ENCODE measurements around the gene SEMG1.

SEMG1 gene

GRCh38 chr20:45206725-45207124 is at the start of gene SEMG1:
Gene SEMG1, plus strand, starts transcription at chr20:45207033. Its CDS starts 21 bp downstream, at chr20:45207054.
- H3K9ac ChIP-seq (ENCODE audit: low read length): no peak within 1 kb of the TSS
- no peaks in the 10 kb centered on the region for H3K4me1 ChIP-seq (ENCODE audit: control insufficient read depth, insufficient read depth, low read length)
- no peaks in the 10 kb centered on the region for H3K9me3 ChIP-seq (ENCODE audit: control insufficient read depth, low read length)
- no peaks in the 10 kb centered on the region for H3K36me3 ChIP-seq (ENCODE audit: control insufficient read depth, insufficient read depth, low read length)
- H3K4me3 ChIP-seq (ENCODE audit: low read length): no peak within 1 kb of the TSS
- H3K27me3 ChIP-seq (ENCODE audit: control insufficient read depth, insufficient read depth, low read length): no peaks in the 10 kb centered on the region

- Histone ChIP-seq H3K9me3 (ENCODE audit: control insufficient read depth, low read length) (peaks cover 5% of the 10 kb centered on the region), H3K4me3 (ENCODE audit: low read length) (no peak overlapping the region), H3K36me3 (ENCODE audit: control insufficient read depth, insufficient read depth, low read length) (no peaks in the 10 kb centered on the region)
These were observed 48.9 kb upstream of the SEMG1 start for GRCh38 chr20:45157962-45158361.

GRCh38 chr20:45163083-45163803 is 43.6 kb upstream of the SEMG1 start:
- H3K9me3 ChIP-seq (ENCODE audit: control insufficient read depth, low read length): peaks cover 5% of the 10 kb centered on the region
- no peak overlapping the region for H3K4me3 ChIP-seq (ENCODE audit: low read length)
- no peak overlapping the region for H3K9ac ChIP-seq (ENCODE audit: low read length)
- no peaks in the 10 kb centered on the region for H3K27me3 ChIP-seq (ENCODE audit: control insufficient read depth, insufficient read depth, low read length)
- H3K36me3 ChIP-seq (ENCODE audit: control insufficient read depth, insufficient read depth, low read length): no peaks in the 10 kb centered on the region
- peaks cover 12% of the 10 kb centered on the region for H3K4me1 ChIP-seq (ENCODE audit: control insufficient read depth, insufficient read depth, low read length)

More at GRCh38 chr20:45157962-45158361, 48.9 kb upstream of the SEMG1 start:
- Histone ChIP-seq H3K4me1 (ENCODE audit: control insufficient read depth, insufficient read depth, low read length) (peaks cover 14% of the 10 kb centered on the region), H3K27me3 (ENCODE audit: control insufficient read depth, insufficient read depth, low read length) (no peaks in the 10 kb centered on the region), H3K9ac (ENCODE audit: low read length) (no peak overlapping the region)

GRCh38 chr20:45164906-45165305 is 41.9 kb upstream of the SEMG1 start:
- no peak overlapping the region for H3K9ac ChIP-seq (ENCODE audit: low read length)
- H3K4me3 ChIP-seq (ENCODE audit: low read length): no peak overlapping the region
- H3K4me1 ChIP-seq (ENCODE audit: control insufficient read depth, insufficient read depth, low read length): peaks cover 10% of the 10 kb centered on the region
- no peaks in the 10 kb centered on the region for H3K27me3 ChIP-seq (ENCODE audit: control insufficient read depth, insufficient read depth, low read length)
- no peaks in the 10 kb centered on the region for H3K9me3 ChIP-seq (ENCODE audit: control insufficient read depth, low read length)
- no peaks in the 10 kb centered on the region for H3K36me3 ChIP-seq (ENCODE audit: control insufficient read depth, insufficient read depth, low read length)

- Histone ChIP-seq H3K36me3 (ENCODE audit: control insufficient read depth, insufficient read depth, low read length) (no peaks in the 10 kb centered on the region), H3K4me1 (ENCODE audit: control insufficient read depth, insufficient read depth, low read length) (peaks cover 19% of the 10 kb centered on the region), H3K4me3 (ENCODE audit: low read length) (no peak overlapping the region), H3K9ac (ENCODE audit: low read length) (no peak overlapping the region), H3K9me3 (ENCODE audit: control insufficient read depth, low read length) (no peaks in the 10 kb centered on the region), H3K27me3 (ENCODE audit: control insufficient read depth, insufficient read depth, low read length) (no peaks in the 10 kb centered on the region)
These were observed 33.3 kb upstream of the SEMG1 start for GRCh38 chr20:45173522-45173921.

- H3K4me3 ChIP-seq (ENCODE audit: low read length): no peak within 1 kb of the TSS
- no peaks in the 10 kb centered on the region for H3K36me3 ChIP-seq (ENCODE audit: control insufficient read depth, insufficient read depth, low read length)
- H3K9ac ChIP-seq (ENCODE audit: low read length): no peak within 1 kb of the TSS
- no peaks in the 10 kb centered on the region for H3K9me3 ChIP-seq (ENCODE audit: control insufficient read depth, low read length)
- H3K4me1 ChIP-seq (ENCODE audit: control insufficient read depth, insufficient read depth, low read length): peaks cover 19% of the 10 kb centered on the region
- no peaks in the 10 kb centered on the region for H3K27me3 ChIP-seq (ENCODE audit: control insufficient read depth, insufficient read depth, low read length)
These were observed 32.1 kb upstream of the SEMG1 start, which contains the start of gene PI3 for GRCh38 chr20:45174434-45175364. Gene PI3, plus strand, starts transcription at chr20:45174902. Its CDS starts 21 bp downstream, at chr20:45174923.

- H3K9me3 ChIP-seq (ENCODE audit: control insufficient read depth, low read length): no peaks in the 10 kb centered on the region
- H3K36me3 ChIP-seq (ENCODE audit: control insufficient read depth, insufficient read depth, low read length): no peaks in the 10 kb centered on the region
- peaks cover 19% of the 10 kb centered on the region for H3K4me1 ChIP-seq (ENCODE audit: control insufficient read depth, insufficient read depth, low read length)
- no peak overlapping the region for H3K9ac ChIP-seq (ENCODE audit: low read length)
- no peaks in the 10 kb centered on the region for H3K27me3 ChIP-seq (ENCODE audit: control insufficient read depth, insufficient read depth, low read length)
- H3K4me3 ChIP-seq (ENCODE audit: low read length): no peak overlapping the region
These were observed 30.1 kb upstream of the SEMG1 start for GRCh38 chr20:45176526-45177267.

GRCh38 chr20:45179166-45179565 is 27.7 kb upstream of the SEMG1 start:
- Histone ChIP-seq H3K9me3 (ENCODE audit: control insufficient read depth, low read length) (no peaks in the 10 kb centered on the region), H3K4me1 (ENCODE audit: control insufficient read depth, insufficient read depth, low read length) (peaks cover 13% of the 10 kb centered on the region), H3K27me3 (ENCODE audit: control insufficient read depth, insufficient read depth, low read length) (no peaks in the 10 kb centered on the region), H3K4me3 (ENCODE audit: low read length) (no peak overlapping the region), H3K36me3 (ENCODE audit: control insufficient read depth, insufficient read depth, low read length) (no peaks in the 10 kb centered on the region), H3K9ac (ENCODE audit: low read length) (no peak overlapping the region)

GRCh38 chr20:45181639-45182038 is 25.2 kb upstream of the SEMG1 start:
- Histone ChIP-seq H3K9ac (ENCODE audit: low read length) (no peak overlapping the region), H3K9me3 (ENCODE audit: control insufficient read depth, low read length) (no peaks in the 10 kb centered on the region), H3K4me3 (ENCODE audit: low read length) (no peak overlapping the region), H3K36me3 (ENCODE audit: control insufficient read depth, insufficient read depth, low read length) (no peaks in the 10 kb centered on the region), H3K4me1 (ENCODE audit: control insufficient read depth, insufficient read depth, low read length) (peaks cover 2% of the 10 kb centered on the region), H3K27me3 (ENCODE audit: control insufficient read depth, insufficient read depth, low read length) (no peaks in the 10 kb centered on the region)

- Histone ChIP-seq H3K27me3 (ENCODE audit: control insufficient read depth, insufficient read depth, low read length) (no peaks in the 10 kb centered on the region), H3K9me3 (ENCODE audit: control insufficient read depth, low read length) (no peaks in the 10 kb centered on the region), H3K4me1 (ENCODE audit: control insufficient read depth, insufficient read depth, low read length) (peaks cover 9% of the 10 kb centered on the region), H3K9ac (ENCODE audit: low read length) (no peak overlapping the region), H3K36me3 (ENCODE audit: control insufficient read depth, insufficient read depth, low read length) (no peaks in the 10 kb centered on the region), H3K4me3 (ENCODE audit: low read length) (no peak overlapping the region)
These were observed 23.7 kb upstream of the SEMG1 start for GRCh38 chr20:45183084-45183483.

- Histone ChIP-seq H3K4me3 (ENCODE audit: low read length) (no peak overlapping the region), H3K27me3 (ENCODE audit: control insufficient read depth, insufficient read depth, low read length) (no peaks in the 10 kb centered on the region), H3K9ac (ENCODE audit: low read length) (no peak overlapping the region), H3K4me1 (ENCODE audit: control insufficient read depth, insufficient read depth, low read length) (peaks cover 9% of the 10 kb centered on the region), H3K9me3 (ENCODE audit: control insufficient read depth, low read length) (no peaks in the 10 kb centered on the region), H3K36me3 (ENCODE audit: control insufficient read depth, insufficient read depth, low read length) (no peaks in the 10 kb centered on the region)
These were observed 19.1 kb upstream of the SEMG1 start for GRCh38 chr20:45187693-45188092.

All from mucosa of stomach (tissue), 1 donor.